Psoas muscle (tissue), 8 donors: ENCODE data around the gene SKA1. TPM values are rescaled to one million over a fixed set of nuclear protein-coding genes. Genes with fewer than 3 reads are reported as not detected.

Experiments used
- ATAC-seq, 4 donors: fragments of 200-7000 bp; cut with Tn5 transposase; one replicate each; pipeline ENCODE4 v1.9.1; 2020; ENCODE audit warnings: moderate library complexity in 3 of 4, mild to moderate bottlenecking in 2 of 4
- DNase-seq, 2 donors: peaks; one replicate each; pipeline ENCODE4 v3.0.0-alpha.2; 2020
- H3K27ac ChIP-seq: fragments of 200-600 bp; one replicate; pipeline ENCODE4 v1.8.0; 2022
- H3K27me3 ChIP-seq, 3 donors: fragments of 200-600 bp in 1 of 3; one replicate each; pipeline versions ENCODE4 v1.6.1 to v1.8.0; 2013 to 2022; ENCODE audit warnings: low read length in 2 of 3, mild to moderate bottlenecking in 2 of 3, moderate library complexity in 1 of 3; ENCODE audit not compliant: insufficient read depth in 3 of 3
- H3K36me3 ChIP-seq, 2 donors: fragments of 200-600 bp in 1 of 2; one replicate each; pipeline versions ENCODE4 v1.6.1 to v1.8.0; 2013 to 2022; ENCODE audit warnings: low read depth in 1 of 2, mild to moderate bottlenecking in 1 of 2, moderate library complexity in 1 of 2; ENCODE audit not compliant: insufficient read depth in 1 of 2
- H3K4me1 ChIP-seq: fragments of 200-600 bp; one replicate; pipeline ENCODE4 v1.8.0; 2022
- H3K4me3 ChIP-seq: fragments of 200-600 bp; one replicate; pipeline ENCODE4 v1.8.0; 2022; ENCODE audit warnings: mild to moderate bottlenecking
- H3K9me3 ChIP-seq: fragments of 200-600 bp; one replicate; pipeline ENCODE4 v1.8.0; 2022
- WGBS, 3 donors: extraction: QIAGEN DNeasy Blood & Tissue Kit; methylation state at CpG; one replicate each; pipeline versions ENCODE4 v1.1.6 to v1.1.7; 2013; 5-methylcytosine and 5-hydroxymethylcytosine counted together
- intact Hi-C, 2 donors: fragments of 100-400 bp; cut with DNase I; formaldehyde crosslinking; loops; one replicate each; pipeline versions ENCODE4 v1.11.0 to v1.14.2; 2022
- polyA plus RNA-seq, 3 donors: library from polyadenylated mRNA; stranded (reverse); fragments of 200-250 nt; gene quantifications; one replicate each; pipeline ENCODE4 v1.2.3, GENCODE V29; 2013
- total RNA-seq, 4 donors: library from RNA; stranded (reverse); fragmentation: NEBNext Ultra II Directional in 2 of 4; extraction: Animal tissue kit (Norgen Biotek cat#: 25700) in 2 of 4; gene quantifications; one replicate each; pipeline versions ENCODE4 v1.2.1 to v1.2.4, GENCODE V29; 2021 to 2023
- TF ChIP-seq, protein P1 (sequence below): fragments of 200-600 bp; IDR thresholded peaks from one replicate; pipeline ENCODE4 v1.8.0; 2022; ENCODE audit warnings: antibody characterized with exemption
- donor health status: healthy with polysubstance abuse.
- donor health status: DM: no; HTN: no; CAD: no; lungs with moderate emphysema.
- donor health status: Bipolar disorder and iron deficiency.
- donor health status: healthy.
- donor health status: DM: yes; HTN: yes; CAD: no.
- donor health status: DM: no; HTN: no; CAD: no.
- donor health status: DM: no; HTN: no; CAD: no.
- donor health status: DM: yes; HTN: yes; CAD: no.

The SKA1 gene
- total and polyA plus RNA-seq, 7 donors: 0.10 to 0.19 (median 0.11) TPM; not detected in 4

DNA sequence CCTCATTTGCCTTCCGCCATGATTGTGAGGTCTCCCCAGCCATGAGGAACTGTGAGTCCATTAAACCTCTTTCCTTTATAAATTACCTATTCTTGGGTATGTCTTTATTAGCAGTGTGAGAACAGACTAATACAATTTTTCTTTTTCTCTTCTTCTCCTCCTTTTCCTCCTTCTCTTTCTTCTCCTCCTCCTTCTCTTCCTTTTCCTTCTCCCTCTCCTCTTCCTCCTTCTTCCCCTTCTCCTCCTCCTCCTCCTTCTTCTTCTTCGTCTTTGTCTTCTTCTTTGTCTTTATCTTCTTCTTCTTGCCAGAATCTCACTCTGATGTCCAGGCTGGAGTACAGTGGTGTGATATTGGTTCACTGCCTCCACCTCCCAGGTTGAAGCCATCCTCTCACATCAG, 20.2 kb downstream of the SKA1 start:
- Histone ChIP-seq H3K9me3 (no peaks in the 10 kb centered on the region), H3K4me1 (no peaks in the 10 kb centered on the region), H3K27ac (no peak overlapping the region), H3K27me3 (peaks cover 0 to 14% (median 2%) of the 10 kb centered on the region in 3 donors), H3K4me3 (no peak overlapping the region), H3K36me3 (no peaks in the 10 kb centered on the region)
- WGBS, 3 donors: 96 to 100% (median 97%) methylated on average over 2 of the region's 2 CpGs
- TF ChIP-seq, protein P1, sequence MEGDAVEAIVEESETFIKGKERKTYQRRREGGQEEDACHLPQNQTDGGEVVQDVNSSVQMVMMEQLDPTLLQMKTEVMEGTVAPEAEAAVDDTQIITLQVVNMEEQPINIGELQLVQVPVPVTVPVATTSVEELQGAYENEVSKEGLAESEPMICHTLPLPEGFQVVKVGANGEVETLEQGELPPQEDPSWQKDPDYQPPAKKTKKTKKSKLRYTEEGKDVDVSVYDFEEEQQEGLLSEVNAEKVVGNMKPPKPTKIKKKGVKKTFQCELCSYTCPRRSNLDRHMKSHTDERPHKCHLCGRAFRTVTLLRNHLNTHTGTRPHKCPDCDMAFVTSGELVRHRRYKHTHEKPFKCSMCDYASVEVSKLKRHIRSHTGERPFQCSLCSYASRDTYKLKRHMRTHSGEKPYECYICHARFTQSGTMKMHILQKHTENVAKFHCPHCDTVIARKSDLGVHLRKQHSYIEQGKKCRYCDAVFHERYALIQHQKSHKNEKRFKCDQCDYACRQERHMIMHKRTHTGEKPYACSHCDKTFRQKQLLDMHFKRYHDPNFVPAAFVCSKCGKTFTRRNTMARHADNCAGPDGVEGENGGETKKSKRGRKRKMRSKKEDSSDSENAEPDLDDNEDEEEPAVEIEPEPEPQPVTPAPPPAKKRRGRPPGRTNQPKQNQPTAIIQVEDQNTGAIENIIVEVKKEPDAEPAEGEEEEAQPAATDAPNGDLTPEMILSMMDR: no peak
- intact Hi-C loops: no loop called here
- ATAC-seq (no peak), DNase-seq (no peak)

GRCh38 chr18:50396005-50396660, 21.3 kb downstream of the SKA1 start:
- no peak for ATAC-seq
- 78 to 83% (median 80%) methylated on average over 5 of the region's 5 CpGs for WGBS, 3 donors
- H3K27me3 ChIP-seq: peaks cover 0 to 22% (median 2%) of the 10 kb centered on the region in 3 donors

GRCh38 chr18:50397023-50397422, 22.2 kb downstream of the SKA1 start:
- no peaks in the 10 kb centered on the region for H3K36me3 ChIP-seq
- WGBS, 3 donors: 68 to 72% (median 69%) methylated on average over 4 of the region's 4 CpGs
- H3K4me3 ChIP-seq: no peak overlapping the region
- peaks cover 0 to 31% (median 2%) of the 10 kb centered on the region in 3 donors for H3K27me3 ChIP-seq
- ATAC-seq (no peak), DNase-seq (no peak)
- intact Hi-C loops: no loop called here
- H3K27ac ChIP-seq: no peak overlapping the region
- H3K4me1 ChIP-seq: no peaks in the 10 kb centered on the region
- no peaks in the 10 kb centered on the region for H3K9me3 ChIP-seq
- TF ChIP-seq, protein P1: no peak

More at GRCh38 chr18:50396005-50396660, 21.3 kb downstream of the SKA1 start:
- Histone ChIP-seq H3K9me3 (no peaks in the 10 kb centered on the region), H3K36me3 (no peaks in the 10 kb centered on the region), H3K4me1 (no peaks in the 10 kb centered on the region), H3K27ac (no peak overlapping the region), H3K4me3 (no peak overlapping the region)
- intact Hi-C loops: no loop called here
- DNase-seq: no peak
- TF ChIP-seq, protein P1: no peak

- DNase-seq: no peak
- Histone ChIP-seq H3K36me3 (no peaks in the 10 kb centered on the region), H3K4me1 (no peaks in the 10 kb centered on the region), H3K4me3 (no peak overlapping the region), H3K27ac (no peak overlapping the region), H3K9me3 (no peaks in the 10 kb centered on the region), H3K27me3 (peaks cover 0 to 41% (median 2%) of the 10 kb centered on the region in 3 donors)
- 41 to 45% (median 42%) methylated on average over 10 of the region's 10 CpGs for WGBS, 3 donors
- no peak for ATAC-seq
- intact Hi-C loops: no loop called here
- TF ChIP-seq, protein P1: no peak
Measured at GRCh38 chr18:50398099-50398498, 23.3 kb downstream of the SKA1 start.

DNA sequence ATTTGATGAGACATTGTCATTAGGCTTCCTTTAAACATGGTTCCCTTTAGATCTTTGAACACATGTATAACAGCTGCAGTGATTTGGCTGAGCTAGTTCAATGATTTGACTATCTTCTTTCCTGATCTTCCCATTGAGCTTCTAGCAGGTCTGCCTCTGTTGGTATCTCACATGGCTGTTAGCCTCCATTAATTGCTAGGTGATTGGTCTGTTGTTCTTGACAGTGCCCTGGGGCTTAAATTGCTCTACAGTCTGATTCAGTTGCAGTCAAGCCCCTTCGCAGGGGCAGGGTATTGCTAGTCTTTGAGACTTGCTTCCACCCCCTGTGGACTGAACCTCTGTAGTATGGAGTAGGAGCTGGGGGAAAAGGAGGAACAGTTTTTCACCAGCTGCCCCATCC, 24.1 kb downstream of the SKA1 start:
- TF ChIP-seq, protein P1: no peak
- Histone ChIP-seq H3K27ac (no peak overlapping the region), H3K27me3 (peaks cover 0 to 49% (median 5%) of the 10 kb centered on the region in 3 donors), H3K4me1 (no peaks in the 10 kb centered on the region), H3K9me3 (no peaks in the 10 kb centered on the region), H3K36me3 (no peaks in the 10 kb centered on the region), H3K4me3 (no peak overlapping the region)
- no peak for DNase-seq
- ATAC-seq: no peak
- WGBS, 3 donors: 84 to 97% (median 91%) methylated on average over 1 of the region's 1 CpG
- intact Hi-C loops: no loop called here
